ENCODE data around the gene ZNF710. TPM values are rescaled to one million over a fixed set of nuclear protein-coding genes. Genes with fewer than 3 reads are reported as not detected.

The ZNF710 gene
- total and polyA plus RNA-seq, 9 of the 15 experiments (the other 6 are each of a cell fraction or from before 2014, with no cell fraction given) = 0.56 to 14.2 (median 5.2) TPM

DNA sequence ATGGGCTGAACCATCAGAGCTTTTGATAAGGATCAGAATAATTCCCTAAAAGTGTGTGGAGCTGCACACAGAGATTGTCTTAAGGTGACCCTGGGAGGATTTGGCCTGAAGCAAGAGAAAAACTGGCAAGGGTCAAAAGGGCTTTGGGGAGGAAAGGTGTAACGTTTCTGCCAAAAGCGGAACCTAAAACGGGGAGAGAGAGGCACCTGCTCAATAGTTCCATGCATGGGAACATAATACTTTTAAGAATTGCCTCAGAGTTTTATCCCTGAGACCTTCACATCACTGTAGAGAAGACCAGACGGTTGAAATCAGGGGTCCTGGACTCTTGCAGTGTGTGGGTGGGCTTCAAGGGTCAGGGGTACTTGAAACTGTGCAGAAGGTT, 5.9 kb downstream of the ZNF710 start:
- no peaks in the 10 kb centered on the region for H3K9me1 ChIP-seq (ENCODE audit: control insufficient read depth, insufficient read depth, low read length)
- H3K36me3 ChIP-seq (ENCODE audit: control insufficient read depth, insufficient read depth, low read length) = no peaks in the 10 kb centered on the region
- ChIA-PET POLR2A (interaction anchor here (0.8 to 1.6 kb wide), 4 partner anchors 10 to 13 kb away, joined by 3 to 5 read pairs (median 4); no protein-coding TSS in a partner anchor), CTCF (ENCODE audit: low intra/inter-chr PET ratio) (no interaction called here)
- FAIRE-seq = no peak
- peaks cover 20% of the 10 kb centered on the region for H3K79me2 ChIP-seq (ENCODE audit: control insufficient read depth, insufficient read depth, low read length)
- H3K4me2 ChIP-seq (ENCODE audit: insufficient read depth, low read length) = no peak overlapping the region
- TF ChIP-seq U2AF2 (optimal IDR thresholded peaks at IDR 0.05; ENCODE audit: low read depth, low read length) = no peak
- no peak for TF ChIP-seq FOXJ2 (tag; IDR thresholded peaks at IDR 0.05)
- no peak for TF ChIP-seq DPF2 (IDR thresholded peaks at IDR 0.05)
- no peak for TF ChIP-seq ZNF280A (IDR thresholded peaks at IDR 0.05; ENCODE audit: low read depth, partially characterized antibody)
- TF ChIP-seq RBM39 (optimal IDR thresholded peaks at IDR 0.05; ENCODE audit: low read depth, low read length) = no peak
- TF ChIP-seq MTA2 (IDR thresholded peaks at IDR 0.05; ENCODE audit: low read depth) = no peak
- TF ChIP-seq ZNF445 (CRISPR knock-in tag; IDR thresholded peaks at IDR 0.05; ENCODE audit: low read depth) = no peak
- no peak for TF ChIP-seq ZNF431 (CRISPR knock-in tag; IDR thresholded peaks at IDR 0.05)
- no peak for TF ChIP-seq SRSF1 (IDR thresholded peaks at IDR 0.05; ENCODE audit: low read depth, low read length)
- TF ChIP-seq GTF2F1 (IDR thresholded peaks at IDR 0.05; ENCODE audit: low read depth, low read length) = no peak
- no peak for TF ChIP-seq IRF1 (CRISPR knock-in tag; IDR thresholded peaks at IDR 0.05; ENCODE audit: borderline replicate concordance)
- no peak for TF ChIP-seq ZNF695 (CRISPR knock-in tag; IDR thresholded peaks at IDR 0.05)
- no peak for TF ChIP-seq ZKSCAN1 (IDR thresholded peaks at IDR 0.05; ENCODE audit: low read depth, low read length)
- TF ChIP-seq, protein P1, sequence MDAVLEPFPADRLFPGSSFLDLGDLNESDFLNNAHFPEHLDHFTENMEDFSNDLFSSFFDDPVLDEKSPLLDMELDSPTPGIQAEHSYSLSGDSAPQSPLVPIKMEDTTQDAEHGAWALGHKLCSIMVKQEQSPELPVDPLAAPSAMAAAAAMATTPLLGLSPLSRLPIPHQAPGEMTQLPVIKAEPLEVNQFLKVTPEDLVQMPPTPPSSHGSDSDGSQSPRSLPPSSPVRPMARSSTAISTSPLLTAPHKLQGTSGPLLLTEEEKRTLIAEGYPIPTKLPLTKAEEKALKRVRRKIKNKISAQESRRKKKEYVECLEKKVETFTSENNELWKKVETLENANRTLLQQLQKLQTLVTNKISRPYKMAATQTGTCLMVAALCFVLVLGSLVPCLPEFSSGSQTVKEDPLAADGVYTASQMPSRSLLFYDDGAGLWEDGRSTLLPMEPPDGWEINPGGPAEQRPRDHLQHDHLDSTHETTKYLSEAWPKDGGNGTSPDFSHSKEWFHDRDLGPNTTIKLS (IDR thresholded peaks at IDR 0.05; ENCODE audit: borderline replicate concordance, low read depth) = no peak
- TF ChIP-seq WHSC1 (IDR thresholded peaks at IDR 0.05; ENCODE audit: low read length) = no peak
- TF ChIP-seq ZNF561 (CRISPR knock-in tag; conservative IDR thresholded peaks at IDR 0.05) = no peak
- TF ChIP-seq FOXO4 (CRISPR knock-in tag; IDR thresholded peaks at IDR 0.05) = no peak
- TF ChIP-seq NR3C1 (CRISPR knock-in tag; IDR thresholded peaks at IDR 0.05) = no peak
- no peak overlapping the region for H3K9ac ChIP-seq (ENCODE audit: insufficient read depth in 1 of 2, low read depth in 2 of 2, low read length in 2 of 2)
- no peak for ATAC-seq
- no peaks in the 10 kb centered on the region for H3K27me3 ChIP-seq (ENCODE audit: control insufficient read depth in 2 of 2, insufficient read depth in 2 of 2, low read length in 2 of 2)
- H2AFZ ChIP-seq (ENCODE audit: low read depth, low read length) = no peak overlapping the region
- H4K20me1 ChIP-seq (replicated peaks; ENCODE audit: control insufficient read depth, insufficient read depth, low read length) = no peaks in the 10 kb centered on the region; the same call in 1 of the 2 replicates
- in situ Hi-C loops (cut with MboI) = no loop called here
- intact Hi-C loops (cut with micrococcal nuclease) = no loop called here
- no peak overlapping the region for H3K4me3 ChIP-seq
- 40% methylated on average over 4 of the region's 4 CpGs for WGBS (ENCODE audit: insufficient coverage, low coverage, missing lambda C conversion rate)
- BruUV-seq (replicated peaks) = no TSS peak
- 0 out of 2 replicates have a peak, but pooled peaks cover 3% of the 10 kb centered on the region for H3K9me3 ChIP-seq (replicated peaks; ENCODE audit: control insufficient read depth, insufficient read depth, low read depth, low read length)
- DNase-seq (ENCODE audit: extremely low read depth in 1 of 4, low spot score in 3 of 4) = peak in 1 of 4 experiments; percentile 1
- H3K4me1 ChIP-seq (replicated peaks in 1 of 2; ENCODE audit: control insufficient read depth in 2 of 2, insufficient read depth in 2 of 2, low read length in 2 of 2) = peaks cover 6 to 15% of the 10 kb centered on the region in 2 experiments
- no peak overlapping the region for H3K27ac ChIP-seq (ENCODE audit: extremely low read depth, low read depth, low read length)

All from K562 (cell line).